ENCODE data around the gene ELK4. TPM values are rescaled to one million over a fixed set of nuclear protein-coding genes. Genes with fewer than 3 reads are reported as not detected.

ELK4 gene
- total and polyA plus RNA-seq, 9 donors = 5.8 to 69.5 (median 48.7) TPM

DNA sequence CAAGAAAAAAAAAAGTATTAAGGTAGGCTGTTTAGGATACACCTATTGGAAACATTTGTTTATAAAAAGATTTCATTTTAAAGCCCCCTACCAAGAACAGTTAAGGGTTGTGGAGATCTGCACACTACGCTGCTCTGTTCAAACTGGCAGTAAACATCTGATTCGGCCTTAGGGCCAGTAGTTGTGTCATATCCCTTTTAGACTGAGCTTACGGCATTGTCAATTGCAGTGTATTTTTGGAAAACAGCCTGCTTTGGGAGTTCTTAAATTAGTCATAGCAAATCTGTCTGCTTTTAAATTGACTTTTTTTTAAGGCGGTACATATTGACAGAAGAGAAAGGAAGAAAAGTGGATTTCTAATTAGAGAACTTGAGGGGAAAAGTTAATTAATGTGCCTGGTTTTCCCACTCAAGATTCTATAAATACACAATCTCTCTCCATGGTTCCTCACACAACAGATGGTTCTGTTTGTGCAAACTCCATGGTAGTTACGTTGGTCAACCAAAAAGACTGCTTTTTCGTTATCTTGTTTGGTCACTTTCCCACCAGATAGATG lies 1.7 kb upstream of the ELK4 start:
- no peak overlapping the region for H3K27ac ChIP-seq

DNA sequence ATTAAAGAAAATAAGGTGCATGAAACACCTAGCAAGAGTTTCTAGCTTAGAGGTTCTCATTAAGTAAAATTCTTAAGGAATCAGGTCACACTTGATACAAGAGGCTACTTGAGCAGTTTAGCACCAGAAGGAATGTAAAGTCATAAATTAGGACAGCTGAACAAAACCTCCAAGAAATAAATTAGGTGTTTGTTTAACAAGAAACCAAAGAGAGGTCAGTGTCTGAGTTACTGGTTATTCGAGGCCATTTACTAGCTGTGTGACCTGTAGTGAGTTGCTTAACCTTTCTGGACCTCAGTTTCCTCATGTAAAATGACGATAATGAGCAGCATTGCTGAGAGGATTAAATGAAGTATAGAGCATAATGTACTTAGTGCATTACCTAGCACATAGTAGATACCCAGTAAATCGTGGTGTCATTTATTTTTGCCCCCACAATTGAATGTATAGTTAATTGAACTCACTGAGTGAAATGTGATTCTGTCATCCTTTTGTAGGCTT lies 908 bp upstream of the ELK4 start:
- Histone ChIP-seq H3K9me3 (no peaks in the 10 kb centered on the region), H3K36me3 (no peaks in the 10 kb centered on the region), H3K27ac (peak overlapping the region in 1 of 2 donors; percentile 97), H3K27me3 (no peaks in the 10 kb centered on the region), H3K4me3 (peak overlapping the region; percentile 72), H3K4me1 (ENCODE audit: insufficient read depth) (peaks cover 2% of the 10 kb centered on the region)
- WGBS, 3 donors = 60% methylated on average over 3 of the region's 3 CpGs
- intact Hi-C loops (cut with DNase I) = loop anchor here in 2 of 4 donors (2.0 to 10.0 kb wide), 3 partner anchors 42 to 108 kb away; no protein-coding TSS in a partner anchor
- no peak for DNase-seq
- TF ChIP-seq EP300 (IDR thresholded peaks at IDR 0.05) = no peak
- TF ChIP-seq POLR2A (IDR thresholded peaks at IDR 0.05) = no peak
- TF ChIP-seq, protein P1, sequence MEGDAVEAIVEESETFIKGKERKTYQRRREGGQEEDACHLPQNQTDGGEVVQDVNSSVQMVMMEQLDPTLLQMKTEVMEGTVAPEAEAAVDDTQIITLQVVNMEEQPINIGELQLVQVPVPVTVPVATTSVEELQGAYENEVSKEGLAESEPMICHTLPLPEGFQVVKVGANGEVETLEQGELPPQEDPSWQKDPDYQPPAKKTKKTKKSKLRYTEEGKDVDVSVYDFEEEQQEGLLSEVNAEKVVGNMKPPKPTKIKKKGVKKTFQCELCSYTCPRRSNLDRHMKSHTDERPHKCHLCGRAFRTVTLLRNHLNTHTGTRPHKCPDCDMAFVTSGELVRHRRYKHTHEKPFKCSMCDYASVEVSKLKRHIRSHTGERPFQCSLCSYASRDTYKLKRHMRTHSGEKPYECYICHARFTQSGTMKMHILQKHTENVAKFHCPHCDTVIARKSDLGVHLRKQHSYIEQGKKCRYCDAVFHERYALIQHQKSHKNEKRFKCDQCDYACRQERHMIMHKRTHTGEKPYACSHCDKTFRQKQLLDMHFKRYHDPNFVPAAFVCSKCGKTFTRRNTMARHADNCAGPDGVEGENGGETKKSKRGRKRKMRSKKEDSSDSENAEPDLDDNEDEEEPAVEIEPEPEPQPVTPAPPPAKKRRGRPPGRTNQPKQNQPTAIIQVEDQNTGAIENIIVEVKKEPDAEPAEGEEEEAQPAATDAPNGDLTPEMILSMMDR (IDR thresholded peaks at IDR 0.05) = no peak

More for the DNA sequence above, 1.7 kb upstream of the ELK4 start:
- Histone ChIP-seq H3K27me3 (no peaks in the 10 kb centered on the region), H3K36me3 (no peaks in the 10 kb centered on the region), H3K9me3 (no peaks in the 10 kb centered on the region), H3K4me3 (no peak overlapping the region), H3K4me1 (ENCODE audit: insufficient read depth) (peaks cover 2% of the 10 kb centered on the region)
- 71 to 82% (median 75%) methylated on average over 6 of the region's 6 CpGs for WGBS, 3 donors
- no peak for TF ChIP-seq POLR2A (IDR thresholded peaks at IDR 0.05)
- TF ChIP-seq EP300 (IDR thresholded peaks at IDR 0.05) = no peak
- TF ChIP-seq, protein P1 (IDR thresholded peaks at IDR 0.05) = no peak
- no peak for DNase-seq
- intact Hi-C loops (cut with DNase I) = loop anchor here in 2 of 4 donors (2.0 to 10.0 kb wide), 3 partner anchors 43 to 109 kb away; no protein-coding TSS in a partner anchor

DNA sequence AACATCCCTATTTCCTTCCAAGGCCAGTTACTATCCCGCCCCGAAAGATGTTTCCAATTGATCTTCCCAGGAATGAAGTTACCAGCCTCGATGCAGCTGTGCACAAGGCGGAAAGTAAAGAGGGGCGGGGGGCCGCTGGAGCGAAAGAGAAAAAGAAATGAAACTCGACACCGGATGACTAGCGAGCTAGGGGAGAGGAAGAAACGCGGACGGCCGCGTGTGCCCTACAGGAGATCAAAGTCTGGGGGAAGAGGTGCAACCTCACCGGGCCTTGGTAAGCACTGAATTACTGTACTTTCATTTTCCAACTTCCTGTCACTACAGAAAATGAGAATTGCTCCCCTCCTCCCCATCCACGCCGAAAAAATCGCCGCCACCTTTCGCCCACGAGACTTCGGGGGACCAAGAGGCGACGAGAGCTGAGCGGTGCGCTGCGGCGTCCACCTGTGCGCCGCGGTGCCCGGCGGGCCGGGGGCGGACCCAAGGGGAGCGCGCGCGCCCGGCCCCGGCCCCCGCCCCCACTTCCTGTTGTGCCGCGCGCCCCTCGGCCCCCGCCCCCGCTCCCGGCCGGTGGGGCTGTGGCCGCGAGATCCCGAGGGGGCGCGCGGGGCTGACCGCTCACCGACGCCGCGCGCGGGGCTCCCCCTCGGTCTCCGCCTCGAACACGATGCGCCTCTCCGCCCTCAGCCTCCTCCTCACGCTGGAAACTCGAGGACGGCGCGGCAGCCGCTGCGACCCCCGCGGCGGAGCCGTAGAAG lies 622 bp downstream of the ELK4 start:
- peak overlapping the region; percentile 92 to 97 for H3K27ac ChIP-seq
- no peaks in the 10 kb centered on the region for H3K27me3 ChIP-seq
- no peaks in the 10 kb centered on the region for H3K36me3 ChIP-seq
- H3K4me1 ChIP-seq (ENCODE audit: insufficient read depth) = peaks cover 2% of the 10 kb centered on the region
- intact Hi-C loops (cut with DNase I) = loop anchor here in 1 of 4 donors (2.0 to 10.0 kb wide), 2 partner anchors 38 to 106 kb away; no protein-coding TSS in a partner anchor
- TF ChIP-seq, protein P1 (IDR thresholded peaks at IDR 0.05) = no peak
- TF ChIP-seq POLR2A (IDR thresholded peaks at IDR 0.05) (no peak), EP300 (IDR thresholded peaks at IDR 0.05) (no peak)
- DNase-seq = peak; percentile 62 to 81 (median 73)
- WGBS, 3 donors = 0 to 1% (median 0%) methylated on average over 40 to 81 of the region's 81 CpGs
- peak overlapping the region; percentile 72 for H3K4me3 ChIP-seq
- H3K9me3 ChIP-seq = no peaks in the 10 kb centered on the region

DNA sequence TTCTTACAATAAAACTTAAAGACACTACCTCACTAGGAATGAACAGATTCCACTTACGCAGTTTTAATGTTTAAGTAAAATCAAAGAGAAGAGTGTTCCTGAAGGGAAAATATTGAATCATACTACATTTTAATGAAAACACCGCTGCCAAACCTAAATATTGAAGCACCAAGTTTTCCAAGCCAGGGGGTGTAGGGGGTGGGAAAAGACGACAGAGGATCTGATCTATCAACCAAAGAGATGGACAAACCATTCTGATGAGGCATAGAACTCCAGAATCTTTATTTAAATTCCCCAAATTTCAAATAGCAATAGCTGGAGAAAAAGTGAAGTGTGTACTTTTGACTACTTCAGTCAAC lies 1.2 kb downstream of the ELK4 start:
- H3K4me3 ChIP-seq = peak overlapping the region; percentile 72
- H3K27ac ChIP-seq = peak overlapping the region; percentile 92 to 97
- DNase-seq = no peak
- H3K9me3 ChIP-seq = no peaks in the 10 kb centered on the region
- peaks cover 2% of the 10 kb centered on the region for H3K4me1 ChIP-seq (ENCODE audit: insufficient read depth)
- no peaks in the 10 kb centered on the region for H3K27me3 ChIP-seq
- WGBS, 3 donors = 1 to 7% (median 6%) methylated on average over 3 of the region's 3 CpGs
- intact Hi-C loops (cut with DNase I) = loop anchor here in 1 of 4 donors (2.0 to 10.0 kb wide), 2 partner anchors 38 to 106 kb away; no protein-coding TSS in a partner anchor
- TF ChIP-seq EP300 (IDR thresholded peaks at IDR 0.05) = no peak
- TF ChIP-seq POLR2A (IDR thresholded peaks at IDR 0.05) = no peak
- no peaks in the 10 kb centered on the region for H3K36me3 ChIP-seq

Measured in ovary (tissue), 9 donors.